Activated CD8-positive, alpha-beta T cell treated with anti-CD3 and anti-CD28 coated beads for 36 hours (primary cell): Measurements from ENCODE around the gene KRT82. TPM values are rescaled to one million over a fixed set of nuclear protein-coding genes. Genes with fewer than 3 reads are reported as not detected.

Source experiments
- ATAC-seq: fragments of 200-7000 bp; cut with Tn5 transposase; one replicate; pipeline ENCODE4 v1.10.0; 2021; ENCODE audit warnings: mild to moderate bottlenecking, moderate library complexity
- CTCF ChIA-PET: fragments of 350-600 bp; sonication (Branson Sonifier 250); formaldehyde crosslinking; loops from one replicate; lab custom pipeline; 2021; ENCODE audit warnings: antibody characterized with exemption; lab: Charles Lee
- POLR2A ChIA-PET: fragments of 350-600 bp; sonication (Branson Sonifier 250); formaldehyde crosslinking; loops from one replicate; lab custom pipeline; 2021; ENCODE audit warnings: antibody characterized with exemption; lab: Charles Lee
- DNase-seq: peaks from one replicate; pipeline ENCODE4 v3.0.0-alpha.2; 2020
- H3K27ac Mint-ChIP-seq: one replicate; pipeline ENCODE4 v1.8.0; 2021; ENCODE audit warnings: mild to moderate bottlenecking, mixed read lengths
- H3K27me3 Mint-ChIP-seq: one replicate; pipeline ENCODE4 v1.8.0; 2021; ENCODE audit warnings: mixed read lengths
- H3K36me3 Mint-ChIP-seq: one replicate; pipeline ENCODE4 v1.8.0; 2021; ENCODE audit warnings: low read depth, mixed read lengths
- H3K4me1 Mint-ChIP-seq: one replicate; pipeline ENCODE4 v1.8.0; 2021; ENCODE audit warnings: low read depth, mixed read lengths
- H3K4me3 Mint-ChIP-seq: one replicate; pipeline ENCODE4 v1.8.0; 2021; ENCODE audit warnings: mild to moderate bottlenecking, moderate library complexity, mixed read lengths
- H3K9me3 Mint-ChIP-seq: one replicate; pipeline ENCODE4 v1.8.0; 2021; ENCODE audit warnings: mixed read lengths
- intact Hi-C: fragments of 100-400 bp; cut with micrococcal nuclease; formaldehyde crosslinking; loops from one replicate; pipeline ENCODE4 v1.10.0; 2022
- total RNA-seq, 2 experiments: library from RNA; stranded (reverse); gene quantifications; one replicate each; pipeline ENCODE4 v1.2.3, GENCODE V29; 2021
- TF ChIP-seq, protein P1 (sequence below): fragments of 200-600 bp; IDR thresholded peaks from one replicate; pipeline ENCODE4 v1.8.0; 2022; ENCODE audit warnings: antibody characterized with exemption, mild to moderate bottlenecking

The KRT82 gene
- total RNA-seq, 2 experiments from 2014 or later, result not detected

DNA sequence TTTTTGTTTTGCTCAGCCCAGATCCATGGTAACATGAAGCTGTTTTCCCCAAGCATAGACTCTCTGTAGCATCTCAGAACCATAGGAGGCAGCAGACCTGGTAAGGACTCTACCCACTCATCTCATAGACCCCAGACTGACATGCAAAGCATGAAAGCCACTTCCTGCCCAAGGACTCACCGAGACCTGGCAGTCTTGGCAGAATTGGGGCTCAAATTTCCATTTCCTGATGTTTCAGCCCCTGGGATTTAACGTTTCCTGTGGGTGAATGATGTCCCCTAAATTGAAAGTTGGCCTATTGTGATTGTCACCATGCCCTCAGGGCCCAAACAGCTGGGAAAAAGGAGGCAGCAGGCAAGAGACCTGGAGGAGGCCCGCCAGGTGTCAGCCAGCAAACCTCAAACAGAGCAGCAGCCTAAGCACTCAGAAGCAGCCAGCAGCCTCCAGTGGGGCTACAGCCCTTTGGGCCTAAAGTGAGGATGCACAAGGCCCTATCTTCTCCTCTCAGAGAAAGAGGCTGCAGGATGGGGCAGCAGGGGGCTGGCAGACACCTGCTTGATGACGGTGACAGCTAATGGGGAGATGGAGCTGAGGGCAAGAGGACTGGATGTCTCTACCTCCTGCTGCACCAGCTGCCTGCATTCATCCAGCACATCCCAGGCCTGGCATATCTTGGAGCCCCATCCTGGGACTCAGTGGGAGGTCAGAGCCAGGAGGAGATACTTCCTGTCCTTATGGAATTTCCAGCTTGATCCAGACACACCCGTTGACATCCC is 47.4 kb downstream of the KRT82 start:
- DNase-seq, result peak; percentile 64
- peaks cover 24% of the 10 kb centered on the region for H3K4me1 Mint-ChIP-seq
- ChIA-PET CTCF (interaction anchor here (0.8 to 2.7 kb wide), 7 partner anchors 14 to 521 kb away, joined by 3 to 11 read pairs (median 5); no protein-coding TSS in a partner anchor), POLR2A (interaction anchor here (1.0 kb wide), 1 partner anchor 8 kb away, joined by 3 read pairs; the partner anchor contains the start of gene KRT85)
- intact Hi-C loops, result no loop called here
- ATAC-seq, result peak; percentile 97
- H3K4me3 Mint-ChIP-seq, result no peak overlapping the region
- H3K27ac Mint-ChIP-seq, result no peak overlapping the region
- no peaks in the 10 kb centered on the region for H3K9me3 Mint-ChIP-seq
- no peaks in the 10 kb centered on the region for H3K27me3 Mint-ChIP-seq
- no peaks in the 10 kb centered on the region for H3K36me3 Mint-ChIP-seq
- TF ChIP-seq, protein P1, sequence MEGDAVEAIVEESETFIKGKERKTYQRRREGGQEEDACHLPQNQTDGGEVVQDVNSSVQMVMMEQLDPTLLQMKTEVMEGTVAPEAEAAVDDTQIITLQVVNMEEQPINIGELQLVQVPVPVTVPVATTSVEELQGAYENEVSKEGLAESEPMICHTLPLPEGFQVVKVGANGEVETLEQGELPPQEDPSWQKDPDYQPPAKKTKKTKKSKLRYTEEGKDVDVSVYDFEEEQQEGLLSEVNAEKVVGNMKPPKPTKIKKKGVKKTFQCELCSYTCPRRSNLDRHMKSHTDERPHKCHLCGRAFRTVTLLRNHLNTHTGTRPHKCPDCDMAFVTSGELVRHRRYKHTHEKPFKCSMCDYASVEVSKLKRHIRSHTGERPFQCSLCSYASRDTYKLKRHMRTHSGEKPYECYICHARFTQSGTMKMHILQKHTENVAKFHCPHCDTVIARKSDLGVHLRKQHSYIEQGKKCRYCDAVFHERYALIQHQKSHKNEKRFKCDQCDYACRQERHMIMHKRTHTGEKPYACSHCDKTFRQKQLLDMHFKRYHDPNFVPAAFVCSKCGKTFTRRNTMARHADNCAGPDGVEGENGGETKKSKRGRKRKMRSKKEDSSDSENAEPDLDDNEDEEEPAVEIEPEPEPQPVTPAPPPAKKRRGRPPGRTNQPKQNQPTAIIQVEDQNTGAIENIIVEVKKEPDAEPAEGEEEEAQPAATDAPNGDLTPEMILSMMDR, result no peak

DNA sequence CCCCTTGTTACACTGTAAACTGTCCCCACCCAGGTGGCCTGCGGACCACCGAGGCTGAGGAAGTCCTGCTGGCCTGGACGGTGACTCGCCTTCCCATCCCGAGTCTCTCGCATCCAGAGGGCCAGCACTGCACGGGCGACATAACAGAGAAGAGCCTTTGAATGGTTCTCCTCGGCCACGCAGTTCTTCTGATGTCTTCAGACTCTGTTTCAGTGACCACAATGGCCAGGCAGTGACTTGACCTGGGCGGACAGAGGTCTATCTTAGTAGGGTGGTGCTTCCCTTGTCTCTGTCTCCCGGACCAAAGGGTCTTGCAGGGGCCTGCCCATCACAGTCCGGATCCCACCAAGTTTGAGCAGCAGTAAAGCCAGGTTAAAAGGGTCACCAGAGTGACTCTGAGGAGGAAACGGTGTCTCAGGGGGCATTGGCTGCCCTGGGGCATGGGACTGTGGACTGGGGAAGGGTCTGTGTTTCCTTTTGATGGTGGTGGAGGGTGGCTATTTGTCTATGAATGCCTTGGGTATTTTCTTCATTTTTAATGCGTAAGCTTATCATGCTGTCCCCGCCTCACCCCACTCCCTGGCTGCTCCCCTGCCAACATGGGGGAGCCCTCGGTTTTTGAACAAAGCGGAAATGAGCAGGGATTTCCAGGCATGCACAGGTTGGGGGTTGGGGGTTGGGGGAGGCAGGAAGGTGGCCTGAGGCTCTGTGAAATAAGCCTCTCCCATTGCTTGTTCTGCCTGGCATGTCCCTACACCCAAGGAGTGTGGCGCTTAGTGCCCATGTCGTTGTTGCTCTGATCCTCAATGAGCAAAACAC is 49.2 kb downstream of the KRT82 start:
- no peaks in the 10 kb centered on the region for H3K27me3 Mint-ChIP-seq
- no peak overlapping the region for H3K4me3 Mint-ChIP-seq
- DNase-seq (no peak), ATAC-seq (no peak)
- TF ChIP-seq, protein P1, result no peak
- no peaks in the 10 kb centered on the region for H3K9me3 Mint-ChIP-seq
- ChIA-PET POLR2A (no interaction called here), CTCF (no interaction called here)
- peaks cover 30% of the 10 kb centered on the region for H3K4me1 Mint-ChIP-seq
- H3K27ac Mint-ChIP-seq, result no peak overlapping the region
- H3K36me3 Mint-ChIP-seq, result no peaks in the 10 kb centered on the region
- intact Hi-C loops, result no loop called here

DNA sequence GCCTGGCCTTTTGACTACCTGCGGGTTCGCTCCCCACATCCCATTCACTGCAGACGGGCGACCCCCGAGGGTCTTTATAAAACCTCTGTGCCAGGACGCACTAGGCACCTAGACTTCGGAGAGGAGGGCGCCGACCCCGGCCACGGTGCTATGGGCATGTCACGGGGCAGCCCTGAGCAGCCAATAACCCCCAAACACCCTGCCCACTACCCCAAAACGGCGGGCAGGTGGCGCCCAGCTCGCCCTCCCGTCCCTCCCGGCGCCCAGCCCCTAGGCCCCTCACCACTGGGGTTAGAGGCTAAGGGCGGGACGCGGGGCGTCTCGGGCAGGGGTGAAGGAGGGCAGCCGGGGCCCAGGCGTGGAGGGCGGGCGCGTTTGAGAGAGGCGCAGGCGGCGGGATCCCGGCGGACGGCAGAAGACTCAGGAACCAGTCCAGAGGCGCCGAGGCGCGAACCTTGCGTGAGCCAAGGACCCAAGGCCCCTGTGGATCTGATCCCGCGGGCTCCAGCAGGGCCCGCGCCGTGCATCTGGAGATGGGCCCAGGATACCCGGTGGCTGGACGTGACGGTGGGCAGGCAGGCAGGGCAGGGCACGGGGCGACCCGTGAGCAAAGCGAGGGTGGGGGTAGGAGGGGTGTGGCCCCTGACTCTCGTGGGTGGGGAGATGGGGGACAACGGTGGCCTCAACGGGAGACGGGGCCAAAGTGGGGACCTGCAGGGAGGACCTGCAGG is 49.9 kb downstream of the KRT82 start:
- TF ChIP-seq, protein P1, result no peak
- H3K4me3 Mint-ChIP-seq, result no peak overlapping the region

DNA sequence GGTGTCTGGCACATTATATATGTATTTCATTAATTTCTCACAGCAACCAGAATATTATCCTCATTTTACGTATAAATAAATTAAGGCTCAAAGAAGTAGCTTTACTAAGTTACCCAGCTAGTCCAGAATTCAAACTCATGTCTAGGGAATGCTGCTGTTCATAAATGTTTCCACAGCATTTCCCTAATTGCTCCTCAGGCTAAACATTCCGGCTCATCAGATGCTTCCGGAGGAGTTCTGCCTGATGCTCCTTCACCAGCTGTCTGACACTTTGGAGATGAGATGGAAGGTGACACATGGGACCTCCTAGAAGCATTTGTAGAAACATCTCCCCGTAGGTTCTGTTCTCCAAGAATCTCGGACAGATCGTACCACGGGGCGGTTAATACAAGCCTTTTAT is 51.0 kb downstream of the KRT82 start:
- Mint-ChIP-seq H3K27me3 (no peaks in the 10 kb centered on the region), H3K4me3 (no peak overlapping the region), H3K27ac (no peak overlapping the region), H3K9me3 (no peaks in the 10 kb centered on the region), H3K36me3 (no peaks in the 10 kb centered on the region), H3K4me1 (peaks cover 39% of the 10 kb centered on the region)
- DNase-seq (no peak), ATAC-seq (no peak)
- CTCF ChIA-PET, result no interaction called here
- TF ChIP-seq, protein P1, result no peak
- POLR2A ChIA-PET, result no interaction called here
- intact Hi-C loops, result no loop called here

More for the DNA sequence above, 49.9 kb downstream of the KRT82 start:
- Mint-ChIP-seq H3K36me3 (no peaks in the 10 kb centered on the region), H3K27ac (no peak overlapping the region), H3K4me1 (peaks cover 33% of the 10 kb centered on the region), H3K27me3 (no peaks in the 10 kb centered on the region), H3K9me3 (no peaks in the 10 kb centered on the region)
- intact Hi-C loops, result no loop called here
- DNase-seq, result no peak
- ChIA-PET POLR2A (no interaction called here), CTCF (no interaction called here)
- ATAC-seq, result no peak
